Measurements from ENCODE around the gene MMP8.

The MMP8 gene

DNA sequence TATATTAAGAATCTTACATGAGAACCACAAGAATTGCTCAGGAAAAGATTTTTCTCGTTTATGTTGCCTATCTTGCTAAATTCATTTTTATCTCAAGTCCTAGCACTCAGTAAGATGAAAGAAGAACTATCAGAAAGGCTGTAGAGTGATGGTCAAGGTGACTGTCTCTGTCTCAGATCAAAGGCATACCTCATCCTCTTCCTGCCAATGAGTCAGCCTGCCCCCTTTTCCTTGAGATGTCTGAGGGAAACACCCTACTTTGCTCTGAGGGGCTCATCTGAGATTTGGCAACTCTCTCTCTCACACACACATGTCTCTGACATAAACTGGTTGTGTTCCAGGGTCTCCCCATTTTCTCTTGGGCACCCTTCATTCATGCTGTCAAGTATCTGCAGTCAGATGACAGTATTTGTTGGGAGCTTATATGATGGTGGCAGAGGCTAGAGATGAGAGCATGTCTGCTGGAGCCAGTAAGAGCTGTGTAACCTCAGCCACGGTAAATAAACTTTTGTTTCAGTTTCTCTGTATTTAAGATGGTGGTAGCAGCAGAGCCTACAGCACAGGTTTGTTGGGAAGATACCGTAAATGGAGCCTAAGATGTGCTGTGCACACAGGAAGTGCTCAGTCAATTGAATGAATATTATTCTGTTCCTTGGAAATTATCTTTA lies 20.8 kb downstream of the MMP8 start:
- Histone ChIP-seq H2BK5ac (ENCODE audit: low read depth, low read length, poor library complexity) (no peak overlapping the region), H4K91ac (ENCODE audit: low read depth, low read length) (no peak overlapping the region), H4K8ac (ENCODE audit: low read depth, low read length) (no peak overlapping the region), H3K79me2 (ENCODE audit: control insufficient read depth, insufficient read depth, low read length, poor library complexity) (no peaks in the 10 kb centered on the region), H3K27me3 (ENCODE audit: insufficient read depth, low read length) (no peaks in the 10 kb centered on the region), H2BK120ac (ENCODE audit: insufficient read depth, low read length, poor library complexity) (no peak overlapping the region), H3K9ac (ENCODE audit: low read length) (no peak overlapping the region), H2AFZ (ENCODE audit: insufficient read depth, low read length, poor library complexity) (no peak overlapping the region), H3K4me3 (ENCODE audit: low read depth, low read length) (no peak overlapping the region), H3K18ac (ENCODE audit: low read length) (no peak overlapping the region), H3K79me1 (ENCODE audit: low read length) (no peaks in the 10 kb centered on the region), H2BK12ac (ENCODE audit: low read length) (no peak overlapping the region), H3K4me1 (ENCODE audit: control insufficient read depth in 1 of 2, insufficient read depth in 2 of 2, low read length in 2 of 2) (no peaks in the 10 kb centered on the region), H3K4ac (ENCODE audit: low read depth, low read length) (no peak overlapping the region), H3K36me3 (ENCODE audit: control insufficient read depth in 1 of 2, insufficient read depth in 2 of 2, low read length in 2 of 2) (no peaks in the 10 kb centered on the region), H3K23ac (ENCODE audit: low read length) (no peak overlapping the region), H3K27ac (ENCODE audit: low read depth, low read length) (no peak overlapping the region), H2AK5ac (ENCODE audit: low read length) (no peak overlapping the region), H3K4me2 (ENCODE audit: low read length) (no peak overlapping the region), H3K9me3 (ENCODE audit: insufficient read depth, low read depth, low read length) (no peaks in the 10 kb centered on the region), H3K14ac (ENCODE audit: low read length) (no peak overlapping the region), H4K12ac (ENCODE audit: low read depth, low read length) (no peak overlapping the region)
- no peak for DNase-seq
- no CpG with 5 or more reads among the region's 3 CpGs for WGBS (ENCODE audit: extremely low coverage, insufficient coverage, insufficient read length)

DNA sequence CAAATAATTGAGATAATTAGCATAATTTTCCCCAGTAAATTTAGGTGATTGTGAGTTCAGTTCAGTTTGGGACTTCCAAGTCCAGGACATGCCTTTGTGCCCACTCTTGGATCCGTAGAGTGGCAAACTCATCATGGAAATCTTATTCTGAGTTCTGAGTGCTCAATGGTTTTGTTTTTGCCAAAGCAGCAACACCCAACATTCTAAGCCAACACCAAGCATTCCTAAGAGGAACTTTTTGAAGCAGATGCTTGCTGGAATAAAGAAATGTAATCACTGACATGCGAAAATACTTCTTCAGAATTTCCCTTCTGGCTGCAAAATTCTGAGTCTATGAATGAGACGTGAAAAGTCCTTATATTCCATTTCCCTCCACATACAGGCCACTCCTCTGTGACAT lies 29.6 kb downstream of the MMP8 start:
- no peak overlapping the region for H2BK5ac ChIP-seq (ENCODE audit: low read depth, low read length, poor library complexity)
- no peak overlapping the region for H3K27ac ChIP-seq (ENCODE audit: low read depth, low read length)
- H3K79me1 ChIP-seq (ENCODE audit: low read length): no peaks in the 10 kb centered on the region
- H3K27me3 ChIP-seq (ENCODE audit: insufficient read depth, low read length): no peaks in the 10 kb centered on the region
- H4K91ac ChIP-seq (ENCODE audit: low read depth, low read length): no peak overlapping the region
- H3K23ac ChIP-seq (ENCODE audit: low read length): no peak overlapping the region
- no peaks in the 10 kb centered on the region for H3K79me2 ChIP-seq (ENCODE audit: control insufficient read depth, insufficient read depth, low read length, poor library complexity)
- H4K12ac ChIP-seq (ENCODE audit: low read depth, low read length): no peak overlapping the region
- no peak overlapping the region for H4K8ac ChIP-seq (ENCODE audit: low read depth, low read length)
- no peak overlapping the region for H2BK120ac ChIP-seq (ENCODE audit: insufficient read depth, low read length, poor library complexity)
- H3K14ac ChIP-seq (ENCODE audit: low read length): no peak overlapping the region
- H3K4ac ChIP-seq (ENCODE audit: low read depth, low read length): no peak overlapping the region
- no peak overlapping the region for H3K18ac ChIP-seq (ENCODE audit: low read length)
- H3K4me1 ChIP-seq (ENCODE audit: control insufficient read depth in 1 of 2, insufficient read depth in 2 of 2, low read length in 2 of 2): no peaks in the 10 kb centered on the region
- no peak overlapping the region for H2AK5ac ChIP-seq (ENCODE audit: low read length)
- WGBS (ENCODE audit: extremely low coverage, insufficient coverage, insufficient read length): no CpG with 5 or more reads among the region's 3 CpGs
- DNase-seq: no peak
- no peaks in the 10 kb centered on the region for H3K9me3 ChIP-seq (ENCODE audit: insufficient read depth, low read depth, low read length)
- no peak overlapping the region for H3K4me2 ChIP-seq (ENCODE audit: low read length)
- H2AFZ ChIP-seq (ENCODE audit: insufficient read depth, low read length, poor library complexity): no peak overlapping the region
- no peak overlapping the region for H2BK12ac ChIP-seq (ENCODE audit: low read length)
- no peaks in the 10 kb centered on the region for H3K36me3 ChIP-seq (ENCODE audit: control insufficient read depth in 1 of 2, insufficient read depth in 2 of 2, low read length in 2 of 2)
- H3K9ac ChIP-seq (ENCODE audit: low read length): no peak overlapping the region
- H3K4me3 ChIP-seq (ENCODE audit: low read depth, low read length): no peak overlapping the region

DNA sequence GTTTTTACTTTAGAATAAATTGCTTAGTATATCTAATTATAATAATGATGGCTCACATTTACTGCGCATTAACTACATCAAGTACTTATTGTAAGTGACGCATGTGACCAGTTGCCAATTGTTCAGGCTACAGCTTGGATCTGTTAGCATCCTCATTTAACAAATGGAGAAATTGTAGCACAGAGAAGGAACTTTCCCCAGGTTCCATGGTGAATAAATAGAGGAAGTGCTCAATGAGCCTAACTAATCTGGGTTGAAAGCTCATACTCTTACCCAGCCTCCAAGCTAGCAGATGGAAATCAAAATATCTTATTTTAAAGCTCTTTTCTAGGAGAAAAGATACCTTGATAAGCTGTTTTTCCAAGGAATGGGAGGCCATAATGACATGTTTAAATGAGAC lies 39.0 kb downstream of the MMP8 start:
- H2BK5ac ChIP-seq (ENCODE audit: low read depth, low read length, poor library complexity): no peak overlapping the region
- H2AFZ ChIP-seq (ENCODE audit: insufficient read depth, low read length, poor library complexity): no peak overlapping the region
- H3K23ac ChIP-seq (ENCODE audit: low read length): no peak overlapping the region
- H3K36me3 ChIP-seq (ENCODE audit: control insufficient read depth in 1 of 2, insufficient read depth in 2 of 2, low read length in 2 of 2): no peaks in the 10 kb centered on the region
- no peak overlapping the region for H2BK12ac ChIP-seq (ENCODE audit: low read length)
- no peak overlapping the region for H3K27ac ChIP-seq (ENCODE audit: low read depth, low read length)
- H3K4me2 ChIP-seq (ENCODE audit: low read length): no peak overlapping the region
- H4K8ac ChIP-seq (ENCODE audit: low read depth, low read length): no peak overlapping the region
- no peaks in the 10 kb centered on the region for H3K27me3 ChIP-seq (ENCODE audit: insufficient read depth, low read length)
- H3K9ac ChIP-seq (ENCODE audit: low read length): no peak overlapping the region
- no peak overlapping the region for H3K4me3 ChIP-seq (ENCODE audit: low read depth, low read length)
- no peaks in the 10 kb centered on the region for H3K79me2 ChIP-seq (ENCODE audit: control insufficient read depth, insufficient read depth, low read length, poor library complexity)
- no peak overlapping the region for H3K18ac ChIP-seq (ENCODE audit: low read length)
- no peak overlapping the region for H4K12ac ChIP-seq (ENCODE audit: low read depth, low read length)
- H3K14ac ChIP-seq (ENCODE audit: low read length): no peak overlapping the region
- no peaks in the 10 kb centered on the region for H3K4me1 ChIP-seq (ENCODE audit: control insufficient read depth in 1 of 2, insufficient read depth in 2 of 2, low read length in 2 of 2)
- H2BK120ac ChIP-seq (ENCODE audit: insufficient read depth, low read length, poor library complexity): no peak overlapping the region
- H3K9me3 ChIP-seq (ENCODE audit: insufficient read depth, low read depth, low read length): no peaks in the 10 kb centered on the region
- no peak overlapping the region for H3K4ac ChIP-seq (ENCODE audit: low read depth, low read length)
- no peak for DNase-seq
- no CpG with 5 or more reads among the region's 2 CpGs for WGBS (ENCODE audit: extremely low coverage, insufficient coverage, insufficient read length)
- H4K91ac ChIP-seq (ENCODE audit: low read depth, low read length): no peak overlapping the region
- H3K79me1 ChIP-seq (ENCODE audit: low read length): no peaks in the 10 kb centered on the region
- no peak overlapping the region for H2AK5ac ChIP-seq (ENCODE audit: low read length)

DNA sequence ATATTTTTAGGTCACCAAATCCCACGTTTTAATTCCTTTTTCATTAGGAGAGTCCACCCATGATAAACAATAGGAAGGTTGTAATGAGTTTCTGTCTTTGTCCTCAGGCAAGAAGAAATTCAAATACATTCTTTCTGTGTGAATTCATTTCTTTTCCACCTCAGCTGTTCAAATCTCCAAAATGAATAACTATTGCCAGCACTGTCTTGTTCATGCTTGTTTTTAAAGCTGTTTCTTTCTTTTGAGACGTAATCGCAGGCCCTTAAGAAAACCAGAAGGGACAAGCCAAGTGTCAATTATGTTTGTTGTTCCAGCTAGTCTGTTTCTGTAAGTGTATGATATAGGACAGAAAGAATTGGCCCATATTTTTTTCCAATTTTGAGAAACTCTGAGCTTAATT lies 39.4 kb downstream of the MMP8 start:
- Histone ChIP-seq H3K79me1 (ENCODE audit: low read length) (no peaks in the 10 kb centered on the region), H4K91ac (ENCODE audit: low read depth, low read length) (no peak overlapping the region), H2BK120ac (ENCODE audit: insufficient read depth, low read length, poor library complexity) (no peak overlapping the region), H3K4me1 (ENCODE audit: control insufficient read depth in 1 of 2, insufficient read depth in 2 of 2, low read length in 2 of 2) (no peaks in the 10 kb centered on the region), H2AFZ (ENCODE audit: insufficient read depth, low read length, poor library complexity) (no peak overlapping the region), H3K27ac (ENCODE audit: low read depth, low read length) (no peak overlapping the region), H4K12ac (ENCODE audit: low read depth, low read length) (no peak overlapping the region), H4K8ac (ENCODE audit: low read depth, low read length) (no peak overlapping the region), H3K9me3 (ENCODE audit: insufficient read depth, low read depth, low read length) (no peaks in the 10 kb centered on the region), H3K4ac (ENCODE audit: low read depth, low read length) (no peak overlapping the region), H2AK5ac (ENCODE audit: low read length) (no peak overlapping the region), H3K18ac (ENCODE audit: low read length) (no peak overlapping the region), H2BK5ac (ENCODE audit: low read depth, low read length, poor library complexity) (no peak overlapping the region), H3K4me3 (ENCODE audit: low read depth, low read length) (no peak overlapping the region), H3K36me3 (ENCODE audit: control insufficient read depth in 1 of 2, insufficient read depth in 2 of 2, low read length in 2 of 2) (no peaks in the 10 kb centered on the region), H2BK12ac (ENCODE audit: low read length) (no peak overlapping the region), H3K23ac (ENCODE audit: low read length) (no peak overlapping the region), H3K9ac (ENCODE audit: low read length) (no peak overlapping the region), H3K4me2 (ENCODE audit: low read length) (no peak overlapping the region), H3K27me3 (ENCODE audit: insufficient read depth, low read length) (no peaks in the 10 kb centered on the region), H3K14ac (ENCODE audit: low read length) (no peak overlapping the region), H3K79me2 (ENCODE audit: control insufficient read depth, insufficient read depth, low read length, poor library complexity) (no peaks in the 10 kb centered on the region)
- no CpG with 5 or more reads among the region's 3 CpGs for WGBS (ENCODE audit: extremely low coverage, insufficient coverage, insufficient read length)
- no peak for DNase-seq
